Measurements from ENCODE around the gene SPRED1. TPM values are rescaled to one million over a fixed set of nuclear protein-coding genes. Genes with fewer than 3 reads are reported as not detected.

Gene SPRED1
- total and polyA plus RNA-seq, 11 donors = 3.3 to 34.8 (median 9.7) TPM

GRCh38 chr15:38294126-38294525 lies 41.5 kb downstream of the SPRED1 start:
- H3K27me3 ChIP-seq = no peaks in the 10 kb centered on the region
- DNase-seq (no peak), ATAC-seq (no peak)
- intact Hi-C loops (cut with DNase I) = no loop called here
- H3K4me1 ChIP-seq = peaks cover 0 to 53% (median 14%) of the 10 kb centered on the region in 12 donors
- no peak overlapping the region for H3K27ac ChIP-seq
- H3K36me3 ChIP-seq = no peaks in the 10 kb centered on the region
- H3K9me3 ChIP-seq = peaks cover 0 to 13% (median 0%) of the 10 kb centered on the region in 12 donors
- WGBS, 4 donors = 53 to 61% (median 58%) methylated on average over 3 of the region's 3 CpGs
- no peak for TF ChIP-seq POLR2A (IDR thresholded peaks at IDR 0.05)
- TF ChIP-seq, protein P1, sequence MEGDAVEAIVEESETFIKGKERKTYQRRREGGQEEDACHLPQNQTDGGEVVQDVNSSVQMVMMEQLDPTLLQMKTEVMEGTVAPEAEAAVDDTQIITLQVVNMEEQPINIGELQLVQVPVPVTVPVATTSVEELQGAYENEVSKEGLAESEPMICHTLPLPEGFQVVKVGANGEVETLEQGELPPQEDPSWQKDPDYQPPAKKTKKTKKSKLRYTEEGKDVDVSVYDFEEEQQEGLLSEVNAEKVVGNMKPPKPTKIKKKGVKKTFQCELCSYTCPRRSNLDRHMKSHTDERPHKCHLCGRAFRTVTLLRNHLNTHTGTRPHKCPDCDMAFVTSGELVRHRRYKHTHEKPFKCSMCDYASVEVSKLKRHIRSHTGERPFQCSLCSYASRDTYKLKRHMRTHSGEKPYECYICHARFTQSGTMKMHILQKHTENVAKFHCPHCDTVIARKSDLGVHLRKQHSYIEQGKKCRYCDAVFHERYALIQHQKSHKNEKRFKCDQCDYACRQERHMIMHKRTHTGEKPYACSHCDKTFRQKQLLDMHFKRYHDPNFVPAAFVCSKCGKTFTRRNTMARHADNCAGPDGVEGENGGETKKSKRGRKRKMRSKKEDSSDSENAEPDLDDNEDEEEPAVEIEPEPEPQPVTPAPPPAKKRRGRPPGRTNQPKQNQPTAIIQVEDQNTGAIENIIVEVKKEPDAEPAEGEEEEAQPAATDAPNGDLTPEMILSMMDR (IDR thresholded peaks at IDR 0.05) = no peak
- no peak overlapping the region for H3K4me3 ChIP-seq

- peaks cover 0 to 67% (median 17%) of the 10 kb centered on the region in 12 donors for H3K4me1 ChIP-seq
- TF ChIP-seq POLR2A (IDR thresholded peaks at IDR 0.05) = no peak
- TF ChIP-seq, protein P1 (IDR thresholded peaks at IDR 0.05) = no peak
- 68 to 82% (median 70%) methylated on average over 4 of the region's 4 CpGs for WGBS, 4 donors
These were observed 45.2 kb downstream of the SPRED1 start for GRCh38 chr15:38297623-38298388.

DNA sequence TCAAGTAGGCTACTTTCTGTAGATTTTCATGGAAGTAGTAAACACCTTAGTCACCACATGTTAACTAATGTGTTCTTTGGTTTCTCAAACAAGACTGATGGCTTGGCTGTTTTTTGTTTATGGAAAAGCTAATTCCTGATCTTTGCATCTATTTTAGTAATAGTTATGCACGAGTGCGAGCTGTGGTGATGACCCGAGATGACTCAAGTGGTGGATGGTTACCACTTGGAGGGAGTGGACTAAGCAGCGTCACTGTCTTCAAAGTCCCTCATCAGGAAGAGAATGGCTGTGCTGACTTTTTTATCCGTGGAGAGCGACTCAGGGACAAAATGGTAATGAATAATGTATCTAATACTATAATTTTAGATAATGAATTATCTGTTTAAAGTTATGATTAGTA lies 46.6 kb downstream of the SPRED1 start:
- Histone ChIP-seq H3K9me3 (no peaks in the 10 kb centered on the region), H3K27ac (peak overlapping the region in 1 of 12 donors; percentile 2), H3K36me3 (peaks cover 0 to 26% (median 0%) of the 10 kb centered on the region in 9 donors), H3K27me3 (no peaks in the 10 kb centered on the region), H3K4me3 (no peak overlapping the region), H3K4me1 (peaks cover 0 to 68% (median 13%) of the 10 kb centered on the region in 12 donors)
- no peak for TF ChIP-seq POLR2A (IDR thresholded peaks at IDR 0.05)
- TF ChIP-seq, protein P1 (IDR thresholded peaks at IDR 0.05) = no peak
- intact Hi-C loops (cut with DNase I) = no loop called here
- ATAC-seq (no peak), DNase-seq (no peak)
- 81 to 87% (median 84%) methylated on average over 6 of the region's 6 CpGs for WGBS, 4 donors

More at GRCh38 chr15:38297623-38298388, 45.2 kb downstream of the SPRED1 start:
- DNase-seq = no peak
- no peak overlapping the region for H3K27ac ChIP-seq
- intact Hi-C loops (cut with DNase I) = no loop called here
- H3K4me3 ChIP-seq = no peak overlapping the region
- no peaks in the 10 kb centered on the region for H3K27me3 ChIP-seq
- peaks cover 0 to 24% (median 0%) of the 10 kb centered on the region in 9 donors for H3K36me3 ChIP-seq
- no peaks in the 10 kb centered on the region for H3K9me3 ChIP-seq
- ATAC-seq = no peak

DNA sequence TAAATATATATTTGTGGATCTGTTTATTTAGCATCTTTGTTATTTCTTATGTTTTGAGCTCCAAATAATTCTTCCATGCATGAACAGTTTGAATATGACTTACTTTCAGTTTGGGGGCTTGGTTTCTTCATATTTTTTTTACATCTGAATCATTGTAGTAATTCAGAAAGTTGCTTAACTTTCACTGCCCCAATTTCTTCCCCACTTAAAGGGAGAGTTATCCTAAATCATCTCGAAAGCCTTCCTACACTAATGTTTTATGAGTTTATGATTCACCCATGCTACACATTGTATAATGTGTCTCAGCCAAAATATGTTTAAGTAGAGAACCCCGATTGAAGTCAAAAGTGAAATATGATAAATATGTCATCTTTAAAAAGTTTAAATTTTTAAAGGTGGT lies 47.8 kb downstream of the SPRED1 start:
- Histone ChIP-seq H3K27ac (no peak overlapping the region), H3K27me3 (no peaks in the 10 kb centered on the region), H3K9me3 (no peaks in the 10 kb centered on the region), H3K4me3 (no peak overlapping the region), H3K4me1 (peaks cover 0 to 59% (median 9%) of the 10 kb centered on the region in 12 donors), H3K36me3 (peaks cover 0 to 26% (median 0%) of the 10 kb centered on the region in 9 donors)
- TF ChIP-seq POLR2A (IDR thresholded peaks at IDR 0.05) = no peak
- TF ChIP-seq, protein P1 (IDR thresholded peaks at IDR 0.05) = no peak
- intact Hi-C loops (cut with DNase I) = loop anchor here in 1 of 10 donors (10.0 kb wide), 1 partner anchor 46 kb away; the partner anchor contains the start of gene SPRED1
- DNase-seq (no peak), ATAC-seq (no peak)
- WGBS, 4 donors = 91 to 93% (median 91%) methylated on average over 2 of the region's 2 CpGs

Data from heart left ventricle (tissue), 16 donors.